Uterus (tissue), 4 donors: ENCODE results near the gene SMIM24. TPM values are rescaled to one million over a fixed set of nuclear protein-coding genes. Genes with fewer than 3 reads are reported as not detected.

Experiments
- DNase-seq, 2 donors: peaks; one replicate each; pipeline ENCODE4 v3.0.0-alpha.2; 2019 to 2020
- H3K27ac ChIP-seq, 2 donors: fragments of 200-600 bp; sonication (generic); 1 replicate in 1 of 2; 2 replicates in 1 of 2; pipeline ENCODE4 v1.5.1; 2016 to 2018
- H3K27me3 ChIP-seq, 2 donors: fragments of 200-600 bp; sonication (generic); one replicate each; pipeline ENCODE4 v1.5.1; 2018 to 2019; ENCODE audit warnings: control low read depth in 1 of 2
- H3K36me3 ChIP-seq, 2 donors: fragments of 200-600 bp; sonication (generic); one replicate each; pipeline ENCODE4 v1.5.1; 2019; ENCODE audit warnings: control low read depth in 1 of 2
- H3K4me1 ChIP-seq, 2 donors: fragments of 200-600 bp; sonication (generic); one replicate each; pipeline ENCODE4 v1.5.1; 2018 to 2019; ENCODE audit warnings: control low read depth in 1 of 2
- H3K4me3 ChIP-seq, 2 donors: fragments of 200-600 bp; sonication (generic); 1 replicate in 1 of 2; 2 replicates in 1 of 2; pipeline ENCODE4 v1.5.1; 2018 to 2019; ENCODE audit warnings: mild to moderate bottlenecking in 1 of 2
- H3K9me3 ChIP-seq, 2 donors: fragments of 200-600 bp; sonication (generic); one replicate each; pipeline ENCODE4 v1.5.1; 2019; ENCODE audit warnings: control low read depth in 1 of 2
- POLR2A ChIP-seq, 2 donors: fragments of 450-650 bp; IDR thresholded peaks; one replicate each; pipeline ENCODE4 v1.6.1; 2016; ENCODE audit warnings: antibody characterized with exemption in 2 of 2, mild to moderate bottlenecking in 1 of 2, moderate library complexity in 1 of 2
- intact Hi-C: fragments of 100-400 bp; cut with DNase I; formaldehyde crosslinking; loops from one replicate; pipeline ENCODE4 v1.15.1; 2023; ENCODE audit warnings: low total_unique reads
- total RNA-seq, 4 donors: library from RNA; depleted of rRNA in 3 of 4; stranded (reverse); fragments of >200 nt in 3 of 4; gene quantifications; one replicate each; pipeline versions ENCODE4 v1.1.0 to v1.2.4, GENCODE V29; 2014 to 2023
- TF ChIP-seq, protein P1 (sequence below), 4 experiments: fragments of 200-600 bp in 2 of 4; fragments of 450-650 bp in 2 of 4; sonication (generic) in 2 of 4; IDR thresholded peaks; one replicate each; pipeline ENCODE4 v1.5.1; 2016 to 2019; ENCODE audit warnings: antibody characterized with exemption in 4 of 4, mild to moderate bottlenecking in 2 of 4, moderate library complexity in 1 of 4
- donor health status: DM: yes; HTN: yes; CAD: no.

Gene SMIM24
- total RNA-seq, 4 donors from 2014 or later, result 0.97 TPM; not detected in 3

- H3K4me3 ChIP-seq, result no peak overlapping the region
- DNase-seq, result no peak
- TF ChIP-seq, protein P1, sequence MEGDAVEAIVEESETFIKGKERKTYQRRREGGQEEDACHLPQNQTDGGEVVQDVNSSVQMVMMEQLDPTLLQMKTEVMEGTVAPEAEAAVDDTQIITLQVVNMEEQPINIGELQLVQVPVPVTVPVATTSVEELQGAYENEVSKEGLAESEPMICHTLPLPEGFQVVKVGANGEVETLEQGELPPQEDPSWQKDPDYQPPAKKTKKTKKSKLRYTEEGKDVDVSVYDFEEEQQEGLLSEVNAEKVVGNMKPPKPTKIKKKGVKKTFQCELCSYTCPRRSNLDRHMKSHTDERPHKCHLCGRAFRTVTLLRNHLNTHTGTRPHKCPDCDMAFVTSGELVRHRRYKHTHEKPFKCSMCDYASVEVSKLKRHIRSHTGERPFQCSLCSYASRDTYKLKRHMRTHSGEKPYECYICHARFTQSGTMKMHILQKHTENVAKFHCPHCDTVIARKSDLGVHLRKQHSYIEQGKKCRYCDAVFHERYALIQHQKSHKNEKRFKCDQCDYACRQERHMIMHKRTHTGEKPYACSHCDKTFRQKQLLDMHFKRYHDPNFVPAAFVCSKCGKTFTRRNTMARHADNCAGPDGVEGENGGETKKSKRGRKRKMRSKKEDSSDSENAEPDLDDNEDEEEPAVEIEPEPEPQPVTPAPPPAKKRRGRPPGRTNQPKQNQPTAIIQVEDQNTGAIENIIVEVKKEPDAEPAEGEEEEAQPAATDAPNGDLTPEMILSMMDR (IDR thresholded peaks at IDR 0.05), result no peak
- no peak for TF ChIP-seq POLR2A (IDR thresholded peaks at IDR 0.05)
- peaks cover 0 to 3% of the 10 kb centered on the region in 2 donors for H3K4me1 ChIP-seq
- intact Hi-C loops, result no loop called here
- no peaks in the 10 kb centered on the region for H3K36me3 ChIP-seq
- H3K9me3 ChIP-seq, result no peaks in the 10 kb centered on the region
- H3K27ac ChIP-seq, result no peak overlapping the region
- no peaks in the 10 kb centered on the region for H3K27me3 ChIP-seq
Measured at GRCh38 chr19:3474614-3475013, 5.7 kb downstream of the SMIM24 start.

- Histone ChIP-seq H3K36me3 (no peaks in the 10 kb centered on the region), H3K4me1 (peaks cover 0 to 3% of the 10 kb centered on the region in 2 donors), H3K27me3 (no peaks in the 10 kb centered on the region), H3K27ac (no peak overlapping the region), H3K4me3 (no peak overlapping the region), H3K9me3 (no peaks in the 10 kb centered on the region)
- no peak for DNase-seq
- TF ChIP-seq POLR2A (IDR thresholded peaks at IDR 0.05), result no peak
- TF ChIP-seq, protein P1 (IDR thresholded peaks at IDR 0.05), result no peak
- intact Hi-C loops, result no loop called here
Measured at GRCh38 chr19:3474010-3474409, 6.3 kb downstream of the SMIM24 start.

DNA sequence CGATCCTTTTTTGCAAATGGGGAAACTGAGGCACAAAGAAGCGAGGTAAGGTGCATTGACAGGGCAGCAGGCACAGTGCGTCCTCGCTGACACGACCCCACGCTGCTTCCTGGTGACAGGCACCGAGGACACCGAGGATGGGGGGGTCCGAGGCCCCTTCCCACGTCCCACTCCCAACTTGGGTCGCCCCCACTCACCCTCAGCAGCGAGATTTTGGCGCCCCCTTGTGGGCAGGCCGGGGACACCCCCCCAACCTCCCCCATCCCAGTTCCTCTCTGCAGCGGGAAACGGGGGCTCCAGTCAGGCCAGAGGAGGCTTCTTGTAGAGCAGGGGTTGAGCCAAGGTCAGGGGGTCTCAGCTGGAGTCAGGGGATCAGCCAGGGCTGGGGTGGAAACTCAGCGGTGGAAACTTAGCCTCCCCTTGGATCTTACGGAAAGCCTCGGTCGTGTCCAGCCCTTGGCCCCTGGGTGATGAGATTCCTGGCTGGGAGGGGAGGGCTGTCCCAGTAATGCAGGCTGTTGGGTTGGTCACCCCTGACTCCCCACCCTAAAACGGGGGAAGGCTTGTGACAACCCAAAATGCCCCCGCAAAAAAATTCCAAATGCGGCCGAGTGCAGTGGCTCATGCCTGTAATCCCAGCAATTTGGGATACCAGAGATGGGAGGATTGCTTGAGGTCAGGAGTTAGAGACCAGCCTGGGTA, 8.2 kb downstream of the SMIM24 start:
- H3K9me3 ChIP-seq, result no peaks in the 10 kb centered on the region
- intact Hi-C loops, result loop anchor here (2.0 kb wide), 1 partner anchor 145 kb away; no protein-coding TSS in a partner anchor
- TF ChIP-seq, protein P1 (IDR thresholded peaks at IDR 0.05), result peak; percentile 76 to 93 (median 85)
- peak in 1 of 2 donors; percentile 17 for TF ChIP-seq POLR2A (IDR thresholded peaks at IDR 0.05)
- H3K27me3 ChIP-seq, result no peaks in the 10 kb centered on the region
- H3K4me3 ChIP-seq, result no peak overlapping the region
- H3K36me3 ChIP-seq, result no peaks in the 10 kb centered on the region
- peaks cover 0 to 3% of the 10 kb centered on the region in 2 donors for H3K4me1 ChIP-seq
- H3K27ac ChIP-seq, result no peak overlapping the region
- DNase-seq, result peak in 1 of 2 donors; percentile 63

GRCh38 chr19:3470500-3471128, 9.7 kb downstream of the SMIM24 start:
- no peaks in the 10 kb centered on the region for H3K9me3 ChIP-seq
- DNase-seq, result peak in 1 of 2 donors; percentile 18
- H3K27ac ChIP-seq, result peak overlapping the region in 1 of 2 donors; percentile 26
- peaks cover 0 to 13% of the 10 kb centered on the region in 2 donors for H3K4me1 ChIP-seq
- H3K36me3 ChIP-seq, result no peaks in the 10 kb centered on the region
- TF ChIP-seq, protein P1 (IDR thresholded peaks at IDR 0.05), result no peak
- no peak for TF ChIP-seq POLR2A (IDR thresholded peaks at IDR 0.05)
- no peaks in the 10 kb centered on the region for H3K27me3 ChIP-seq
- H3K4me3 ChIP-seq, result no peak overlapping the region
- intact Hi-C loops, result no loop called here
